Measurements from ENCODE around the gene TMEM117.

Gene TMEM117

DNA sequence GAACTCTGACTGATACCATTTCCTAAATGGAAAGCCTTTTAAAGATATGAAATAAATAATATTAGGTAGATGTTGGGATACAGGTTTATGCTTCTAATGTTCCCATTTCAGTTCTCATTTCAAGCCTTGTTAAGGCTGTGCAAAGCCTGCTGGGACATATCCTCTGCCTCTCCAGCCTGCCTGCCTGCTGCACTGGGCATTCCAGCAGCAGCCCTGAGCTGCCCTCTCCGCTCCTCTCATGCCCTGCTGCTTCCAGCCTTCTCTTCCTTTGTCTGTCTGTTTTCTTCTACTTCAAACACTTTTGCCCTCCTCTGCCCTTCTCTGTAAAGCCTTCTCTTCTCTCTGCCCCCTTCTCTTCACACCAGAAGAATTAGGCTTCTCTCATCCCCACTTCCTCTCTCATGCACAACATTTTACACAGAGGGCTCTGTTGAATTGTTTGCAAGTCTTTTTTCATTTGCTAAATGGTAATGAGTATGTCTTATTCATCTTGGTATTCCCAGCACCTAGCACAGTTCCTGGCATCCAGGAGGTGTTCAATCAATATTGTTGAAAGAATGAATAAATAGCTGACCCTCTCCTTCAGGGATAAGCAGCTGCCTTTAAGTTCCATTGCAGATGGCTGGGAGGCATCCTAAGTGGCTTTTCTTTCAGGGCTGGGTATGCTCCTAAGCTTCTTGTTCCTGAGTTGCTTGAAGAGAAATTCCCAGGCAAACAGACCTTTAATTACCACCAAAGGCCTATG, 292.3 kb downstream of the TMEM117 start:
- Histone ChIP-seq H3K9ac (no peak overlapping the region), H3K4me3 (IDR thresholded peaks at IDR 0.05; ENCODE audit: insufficient read depth, low read depth, low read length) (no peak overlapping the region), H3K4me1 (ENCODE audit: low read depth, poor library complexity, severe bottlenecking) (no peaks in the 10 kb centered on the region), H3K36me3 (ENCODE audit: insufficient read depth) (no peaks in the 10 kb centered on the region), H3K79me2 (ENCODE audit: insufficient read depth, low read depth) (no peaks in the 10 kb centered on the region), H4K20me1 (ENCODE audit: insufficient read depth) (no peaks in the 10 kb centered on the region), H3K4me2 (no peak overlapping the region), H3K27ac (no peak overlapping the region), H2AFZ (ENCODE audit: low read depth) (no peak overlapping the region), H3K27me3 (ENCODE audit: insufficient read depth, low read depth) (no peaks in the 10 kb centered on the region)
- TF ChIP-seq, protein P1, sequence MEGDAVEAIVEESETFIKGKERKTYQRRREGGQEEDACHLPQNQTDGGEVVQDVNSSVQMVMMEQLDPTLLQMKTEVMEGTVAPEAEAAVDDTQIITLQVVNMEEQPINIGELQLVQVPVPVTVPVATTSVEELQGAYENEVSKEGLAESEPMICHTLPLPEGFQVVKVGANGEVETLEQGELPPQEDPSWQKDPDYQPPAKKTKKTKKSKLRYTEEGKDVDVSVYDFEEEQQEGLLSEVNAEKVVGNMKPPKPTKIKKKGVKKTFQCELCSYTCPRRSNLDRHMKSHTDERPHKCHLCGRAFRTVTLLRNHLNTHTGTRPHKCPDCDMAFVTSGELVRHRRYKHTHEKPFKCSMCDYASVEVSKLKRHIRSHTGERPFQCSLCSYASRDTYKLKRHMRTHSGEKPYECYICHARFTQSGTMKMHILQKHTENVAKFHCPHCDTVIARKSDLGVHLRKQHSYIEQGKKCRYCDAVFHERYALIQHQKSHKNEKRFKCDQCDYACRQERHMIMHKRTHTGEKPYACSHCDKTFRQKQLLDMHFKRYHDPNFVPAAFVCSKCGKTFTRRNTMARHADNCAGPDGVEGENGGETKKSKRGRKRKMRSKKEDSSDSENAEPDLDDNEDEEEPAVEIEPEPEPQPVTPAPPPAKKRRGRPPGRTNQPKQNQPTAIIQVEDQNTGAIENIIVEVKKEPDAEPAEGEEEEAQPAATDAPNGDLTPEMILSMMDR (conservative IDR thresholded peaks at IDR 0.05; ENCODE audit: low read depth, low read length) = no peak

DNA sequence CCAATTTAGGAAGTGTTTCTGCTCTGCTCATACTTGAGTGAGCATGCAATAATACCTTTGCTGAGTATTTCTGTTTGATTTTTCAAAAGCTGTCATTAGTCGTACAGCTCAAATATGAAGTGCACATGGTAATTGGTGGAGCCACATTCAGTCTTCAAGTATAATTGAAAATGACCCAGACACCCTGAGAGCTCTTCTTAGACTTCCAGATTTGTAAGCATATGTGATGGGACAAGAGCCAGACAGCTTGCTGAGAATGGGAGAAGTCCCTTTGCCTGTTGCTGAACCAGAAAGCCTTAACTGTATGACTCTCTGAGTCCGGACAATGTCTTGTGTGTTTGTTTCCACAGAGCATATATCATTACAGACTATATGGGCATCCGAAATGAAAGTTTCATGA, 307.3 kb downstream of the TMEM117 start:
- Histone ChIP-seq H2AFZ (ENCODE audit: low read depth) (no peak overlapping the region), H3K27ac (no peak overlapping the region), H4K20me1 (ENCODE audit: insufficient read depth) (no peaks in the 10 kb centered on the region), H3K36me3 (ENCODE audit: insufficient read depth) (no peaks in the 10 kb centered on the region), H3K27me3 (ENCODE audit: insufficient read depth, low read depth) (no peaks in the 10 kb centered on the region), H3K79me2 (ENCODE audit: insufficient read depth, low read depth) (no peaks in the 10 kb centered on the region), H3K9ac (no peak overlapping the region), H3K4me1 (ENCODE audit: low read depth, poor library complexity, severe bottlenecking) (no peaks in the 10 kb centered on the region), H3K4me2 (no peak overlapping the region), H3K4me3 (IDR thresholded peaks at IDR 0.05; ENCODE audit: insufficient read depth, low read depth, low read length) (no peak overlapping the region)
- TF ChIP-seq, protein P1 (conservative IDR thresholded peaks at IDR 0.05; ENCODE audit: low read depth, low read length) = no peak

DNA sequence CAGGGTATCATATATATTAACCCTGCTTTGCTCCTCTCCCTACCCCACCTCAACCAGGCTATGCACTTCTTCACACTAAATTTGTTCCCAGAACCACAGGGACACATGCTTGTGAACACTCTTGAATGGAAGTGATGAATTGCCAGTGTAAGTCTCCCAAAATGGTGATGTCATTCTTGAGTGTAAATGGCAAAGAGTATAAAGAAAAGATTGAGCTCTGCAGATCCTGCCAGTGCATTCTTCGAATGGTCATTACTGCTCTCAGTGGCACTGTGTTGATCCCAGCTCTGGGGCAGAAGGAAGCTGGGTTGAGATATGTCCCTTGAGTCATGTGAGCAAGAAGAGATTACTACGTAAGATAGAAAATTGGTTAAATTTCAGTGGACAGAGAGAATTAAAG, 313.1 kb downstream of the TMEM117 start:
- no peak overlapping the region for H2AFZ ChIP-seq (ENCODE audit: low read depth)
- no peaks in the 10 kb centered on the region for H3K27me3 ChIP-seq (ENCODE audit: insufficient read depth, low read depth)
- H3K4me1 ChIP-seq (ENCODE audit: low read depth, poor library complexity, severe bottlenecking) = no peaks in the 10 kb centered on the region
- no peaks in the 10 kb centered on the region for H3K79me2 ChIP-seq (ENCODE audit: insufficient read depth, low read depth)
- no peak overlapping the region for H3K4me3 ChIP-seq (IDR thresholded peaks at IDR 0.05; ENCODE audit: insufficient read depth, low read depth, low read length)
- H3K27ac ChIP-seq = no peak overlapping the region
- no peak overlapping the region for H3K4me2 ChIP-seq
- no peaks in the 10 kb centered on the region for H3K36me3 ChIP-seq (ENCODE audit: insufficient read depth)
- TF ChIP-seq, protein P1 (conservative IDR thresholded peaks at IDR 0.05; ENCODE audit: low read depth, low read length) = no peak
- H4K20me1 ChIP-seq (ENCODE audit: insufficient read depth) = no peaks in the 10 kb centered on the region
- H3K9ac ChIP-seq = no peak overlapping the region

DNA sequence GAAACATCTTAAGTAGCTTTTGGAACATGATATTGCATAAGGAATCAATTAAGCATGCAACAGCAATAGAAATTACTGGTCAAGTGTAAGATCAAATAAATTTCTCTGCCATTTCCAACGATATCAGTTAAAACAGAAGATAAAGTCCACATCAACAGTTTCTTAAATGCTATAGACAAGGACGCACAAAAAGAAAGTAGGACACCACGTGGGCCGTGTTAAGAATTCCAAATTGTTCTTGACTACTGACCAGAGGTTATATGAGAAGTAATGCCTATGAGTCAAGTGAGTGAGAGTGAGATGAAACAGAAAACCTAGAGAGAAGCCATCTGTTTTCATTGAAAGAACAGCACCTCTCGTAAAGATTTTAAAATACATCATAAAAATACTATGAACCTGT, 318.2 kb downstream of the TMEM117 start:
- Histone ChIP-seq H3K4me2 (no peak overlapping the region), H3K4me3 (IDR thresholded peaks at IDR 0.05; ENCODE audit: insufficient read depth, low read depth, low read length) (no peak overlapping the region), H3K4me1 (ENCODE audit: low read depth, poor library complexity, severe bottlenecking) (peaks cover 13% of the 10 kb centered on the region), H2AFZ (ENCODE audit: low read depth) (no peak overlapping the region), H3K79me2 (ENCODE audit: insufficient read depth, low read depth) (no peaks in the 10 kb centered on the region), H3K9ac (no peak overlapping the region), H3K27ac (no peak overlapping the region), H3K27me3 (ENCODE audit: insufficient read depth, low read depth) (no peaks in the 10 kb centered on the region), H3K36me3 (ENCODE audit: insufficient read depth) (no peaks in the 10 kb centered on the region), H4K20me1 (ENCODE audit: insufficient read depth) (no peaks in the 10 kb centered on the region)
- TF ChIP-seq, protein P1 (conservative IDR thresholded peaks at IDR 0.05; ENCODE audit: low read depth, low read length) = no peak
